B cell (primary cell): ENCODE results near the gene UBL3. TPM values are rescaled to one million over a fixed set of nuclear protein-coding genes. Genes with fewer than 3 reads are reported as not detected.

Source experiments
- ATAC-seq: fragments of 200-7000 bp; cut with Tn5 transposase; one replicate; pipeline ENCODE4 v1.10.0; 2021; ENCODE audit warnings: low read depth, mild to moderate bottlenecking, moderate number of reproducible peaks, moderate library complexity
- CTCF ChIA-PET: fragments of 350-600 bp; sonication (Branson Sonifier 250); formaldehyde crosslinking; loops from one replicate; lab custom pipeline; 2021; ENCODE audit warnings: antibody characterized with exemption, inconsistent platforms; lab: Charles Lee
- POLR2A ChIA-PET: fragments of 350-600 bp; sonication (Branson Sonifier 250); formaldehyde crosslinking; loops from one replicate; lab custom pipeline; 2021; ENCODE audit warnings: antibody characterized with exemption; lab: Charles Lee
- DNase-seq: peaks from one replicate; pipeline ENCODE4 v3.0.0; 2013
- H2AFZ ChIP-seq: 2 replicates; pipeline ENCODE4 v1.6.1; 2012; ENCODE audit warnings: mild to moderate bottlenecking, low read depth, low read length; ENCODE audit not compliant: insufficient read depth, poor library complexity, severe bottlenecking
- H3K27ac ChIP-seq, 2 donors: 1 replicate in 1 of 2; 2 replicates in 1 of 2; pipeline ENCODE4 v1.5.1; 2012 to 2013; ENCODE audit warnings: low read length in 2 of 2, mild to moderate bottlenecking in 2 of 2, moderate library complexity in 1 of 2
- H3K27me3 ChIP-seq, 4 experiments: fragments of 200-600 bp in 1 of 4; sonication (generic) in 1 of 4; replicated peaks in 1 of 4; 1 replicate in 2 of 4; 2 replicates in 2 of 4; pipeline versions ENCODE4 v1.6.1 to v1.7.0; 2013 to 2016; ENCODE audit warnings: low read length in 3 of 4, mild to moderate bottlenecking in 2 of 4, mixed read lengths in 1 of 4, moderate library complexity in 1 of 4; ENCODE audit not compliant: insufficient read depth in 4 of 4, control insufficient read depth in 3 of 4; ENCODE audit errors: control extremely low read depth in 1 of 4
- H3K36me3 ChIP-seq, 2 experiments: replicated peaks in 1 of 2; 1 replicate in 1 of 2; 2 replicates in 1 of 2; pipeline versions ENCODE4 v1.6.1 to v1.7.1; 2013; ENCODE audit warnings: low read length in 1 of 2; ENCODE audit not compliant: insufficient read depth in 2 of 2, control insufficient read depth in 1 of 2; ENCODE audit errors: control extremely low read depth in 1 of 2, extremely low read depth in 1 of 2
- H3K4me1 ChIP-seq, 2 donors: fragments of 200-600 bp in 1 of 2; sonication (generic) in 1 of 2; 1 replicate in 1 of 2; 2 replicates in 1 of 2; pipeline versions ENCODE4 v1.5.1 to v1.6.1; 2013 to 2017; ENCODE audit warnings: low read length in 2 of 2; ENCODE audit not compliant: control insufficient read depth in 2 of 2, insufficient read depth in 2 of 2
- H3K4me2 ChIP-seq: replicated peaks from 2 replicates; pipeline ENCODE3; 2012; ENCODE audit warnings: mild to moderate bottlenecking, low read depth, low read length; ENCODE audit not compliant: poor library complexity, severe bottlenecking
- H3K4me3 ChIP-seq, 5 experiments: fragments of 200-600 bp in 1 of 5; sonication (generic) in 1 of 5; 1 replicate in 3 of 5; 2 replicates in 2 of 5; pipeline versions ENCODE4 v1.5.1 to v1.7.0; 2011 to 2016; ENCODE audit warnings: low read length in 4 of 5, mild to moderate bottlenecking in 4 of 5, low read depth in 2 of 5, control low read depth in 1 of 5, moderate library complexity in 1 of 5; ENCODE audit not compliant: insufficient read depth in 1 of 5; ENCODE audit errors: control extremely low read depth in 1 of 5, extremely low read depth in 1 of 5
- H3K79me2 ChIP-seq: fragments of 200-600 bp; sonication (generic); one replicate; pipeline ENCODE4 v1.6.0; 2016; ENCODE audit warnings: low read length; ENCODE audit not compliant: control insufficient read depth, insufficient read depth
- H3K9ac ChIP-seq: fragments of 200-600 bp; sonication (generic); 2 replicates; pipeline ENCODE4 v1.6.1; 2017; ENCODE audit warnings: mild to moderate bottlenecking, low read length, moderate library complexity
- H3K9me3 ChIP-seq, 3 donors: one replicate each; pipeline versions ENCODE4 v1.6.1 to v1.7.1; 2013; ENCODE audit warnings: low read length in 2 of 3; ENCODE audit not compliant: control insufficient read depth in 2 of 3, insufficient read depth in 1 of 3; ENCODE audit errors: control extremely low read depth in 1 of 3
- H4K20me1 ChIP-seq: 2 replicates; pipeline ENCODE4 v1.6.0; 2012; ENCODE audit warnings: mild to moderate bottlenecking, low read length; ENCODE audit not compliant: insufficient read depth, control insufficient read depth, poor library complexity, severe bottlenecking
- H3K27ac Mint-ChIP-seq: one replicate; pipeline ENCODE4 v1.8.0; 2021; ENCODE audit warnings: mixed read lengths
- H3K27me3 Mint-ChIP-seq: one replicate; pipeline ENCODE4 v1.8.0; 2021; ENCODE audit warnings: mixed read lengths
- H3K4me1 Mint-ChIP-seq: one replicate; pipeline ENCODE4 v1.8.0; 2021; ENCODE audit warnings: mixed read lengths
- H3K4me3 Mint-ChIP-seq: one replicate; pipeline ENCODE4 v1.8.0; 2021; ENCODE audit warnings: mixed read lengths
- H3K9me3 Mint-ChIP-seq: one replicate; pipeline ENCODE4 v1.8.0; 2022; ENCODE audit warnings: mixed read lengths; ENCODE audit not compliant: insufficient read depth
- EZH2 ChIP-seq: IDR thresholded peaks from 2 replicates; pipeline ENCODE4 v1.6.1; 2012; ENCODE audit warnings: borderline replicate concordance, low read depth, mild to moderate bottlenecking, moderate library complexity, low read length; ENCODE audit not compliant: insufficient read depth, poor library complexity, severe bottlenecking
- WGBS: methylation state at CpG from one replicate; pipeline ENCODE4 v1.1.5; 2013; ENCODE audit warnings: missing lambda C conversion rate; ENCODE audit not compliant: insufficient coverage; 5-methylcytosine and 5-hydroxymethylcytosine counted together
- intact Hi-C: fragments of 100-400 bp; cut with micrococcal nuclease; formaldehyde crosslinking; loops from one replicate; pipeline ENCODE4 v1.10.0; 2022
- polyA plus RNA-seq: library from polyadenylated mRNA; depleted of rRNA; stranded (reverse); fragments of >200 nt; gene quantifications from 2 replicates; pipeline ENCODE4 v1.2.3, GENCODE V29; 2012
- total RNA-seq, 2 donors: library from RNA; stranded (reverse); fragments of 120-200 nt in 1 of 2; gene quantifications; 1 replicate in 1 of 2; 2 replicates in 1 of 2; pipeline versions ENCODE4 v1.2.3 to v1.2.4, GENCODE V29; 2013 to 2022
- TF ChIP-seq, protein P1 (sequence below): fragments of 200-600 bp; IDR thresholded peaks from one replicate; pipeline ENCODE4 v1.8.0; 2022; ENCODE audit warnings: antibody characterized with exemption, mild to moderate bottlenecking

The UBL3 gene
- total and polyA plus RNA-seq, 2 donors (not counting 1 experiment from before 2014, with no cell fraction given): 7.3 to 27.9 TPM

DNA sequence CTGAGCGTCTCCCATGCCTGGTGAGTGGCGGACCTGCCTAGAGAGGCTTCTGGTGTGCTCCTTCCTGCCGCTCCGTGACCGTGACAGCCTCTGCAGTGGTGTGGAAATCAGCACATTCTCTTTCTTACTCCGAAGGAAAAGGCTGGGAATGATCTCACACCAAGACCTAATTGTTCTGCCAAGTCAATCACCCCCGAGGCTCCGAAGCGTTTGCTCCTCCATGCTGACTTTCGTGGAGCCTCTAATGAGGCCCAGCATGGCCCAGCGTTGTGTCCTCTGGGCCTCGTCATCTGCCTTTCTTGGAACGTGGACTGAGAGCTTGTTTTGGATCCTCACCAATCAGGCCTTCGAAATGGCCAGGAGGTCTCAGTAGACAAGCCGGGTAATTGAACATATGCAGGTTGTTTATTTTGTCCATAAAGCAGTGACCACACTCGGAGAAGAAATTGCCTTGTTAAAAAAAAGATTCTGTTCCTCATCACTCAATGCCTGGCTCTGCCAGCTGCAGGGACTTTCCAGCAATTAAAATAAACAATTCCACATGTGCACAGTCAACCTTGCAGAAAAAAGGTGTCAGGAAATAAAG is 107.1 kb downstream of the UBL3 start:
- no peak for DNase-seq
- no peak for ATAC-seq
- H3K4me1 ChIP-seq: peaks cover 0 to 3% of the 10 kb centered on the region in 2 donors
- no peak overlapping the region for H3K9ac ChIP-seq
- H3K9me3 ChIP-seq: no peaks in the 10 kb centered on the region
- TF ChIP-seq, protein P1, sequence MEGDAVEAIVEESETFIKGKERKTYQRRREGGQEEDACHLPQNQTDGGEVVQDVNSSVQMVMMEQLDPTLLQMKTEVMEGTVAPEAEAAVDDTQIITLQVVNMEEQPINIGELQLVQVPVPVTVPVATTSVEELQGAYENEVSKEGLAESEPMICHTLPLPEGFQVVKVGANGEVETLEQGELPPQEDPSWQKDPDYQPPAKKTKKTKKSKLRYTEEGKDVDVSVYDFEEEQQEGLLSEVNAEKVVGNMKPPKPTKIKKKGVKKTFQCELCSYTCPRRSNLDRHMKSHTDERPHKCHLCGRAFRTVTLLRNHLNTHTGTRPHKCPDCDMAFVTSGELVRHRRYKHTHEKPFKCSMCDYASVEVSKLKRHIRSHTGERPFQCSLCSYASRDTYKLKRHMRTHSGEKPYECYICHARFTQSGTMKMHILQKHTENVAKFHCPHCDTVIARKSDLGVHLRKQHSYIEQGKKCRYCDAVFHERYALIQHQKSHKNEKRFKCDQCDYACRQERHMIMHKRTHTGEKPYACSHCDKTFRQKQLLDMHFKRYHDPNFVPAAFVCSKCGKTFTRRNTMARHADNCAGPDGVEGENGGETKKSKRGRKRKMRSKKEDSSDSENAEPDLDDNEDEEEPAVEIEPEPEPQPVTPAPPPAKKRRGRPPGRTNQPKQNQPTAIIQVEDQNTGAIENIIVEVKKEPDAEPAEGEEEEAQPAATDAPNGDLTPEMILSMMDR: no peak
- no peak for TF ChIP-seq EZH2
- Mint-ChIP-seq H3K4me3 (no peak overlapping the region), H3K27ac (no peak overlapping the region), H3K27me3 (peaks cover 12% of the 10 kb centered on the region), H3K9me3 (no peaks in the 10 kb centered on the region), H3K4me1 (peaks cover 10% of the 10 kb centered on the region)
- POLR2A ChIA-PET: no interaction called here
- 85% methylated on average over 14 of the region's 16 CpGs for WGBS
- no peaks in the 10 kb centered on the region for H3K36me3 ChIP-seq
- no peaks in the 10 kb centered on the region for H3K79me2 ChIP-seq
- peaks cover 0 to 2% (median 1%) of the 10 kb centered on the region in 4 experiments for H3K27me3 ChIP-seq
- no peaks in the 10 kb centered on the region for H4K20me1 ChIP-seq
- no peak overlapping the region for H3K27ac ChIP-seq
- intact Hi-C loops: no loop called here
- H3K4me2 ChIP-seq: no peak overlapping the region
- H3K4me3 ChIP-seq: no peak overlapping the region
- no peak overlapping the region for H2AFZ ChIP-seq
- CTCF ChIA-PET: no interaction called here

DNA sequence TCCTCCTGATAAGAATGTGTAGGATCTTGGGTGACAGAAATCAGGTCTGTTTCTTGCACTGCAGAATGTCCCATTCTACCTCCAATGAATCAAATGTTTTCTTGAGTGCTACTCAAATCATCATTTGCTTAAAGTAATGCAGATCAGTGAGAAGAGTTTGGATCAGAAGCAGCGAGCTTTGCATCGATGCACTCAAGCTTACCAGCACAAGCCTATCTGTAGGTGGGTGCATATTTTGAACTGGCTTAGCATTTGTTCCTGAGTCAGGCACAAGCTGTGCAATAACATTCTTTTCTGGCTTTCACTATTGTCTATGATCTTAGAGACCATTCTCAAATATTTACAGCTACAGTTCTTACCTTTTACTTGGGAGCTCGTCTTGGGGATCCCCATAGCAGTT is 109.5 kb downstream of the UBL3 start:
- ATAC-seq (no peak), DNase-seq (no peak)
- no peaks in the 10 kb centered on the region for H3K36me3 ChIP-seq
- no peak overlapping the region for H2AFZ ChIP-seq
- 100% methylated on average over 2 of the region's 3 CpGs for WGBS
- Mint-ChIP-seq H3K9me3 (no peaks in the 10 kb centered on the region), H3K4me1 (peaks cover 10% of the 10 kb centered on the region), H3K4me3 (no peak overlapping the region), H3K27me3 (peaks cover 11% of the 10 kb centered on the region), H3K27ac (no peak overlapping the region)
- H3K4me3 ChIP-seq: no peak overlapping the region
- ChIA-PET CTCF (no interaction called here), POLR2A (no interaction called here)
- H3K27me3 ChIP-seq: peaks cover 0 to 2% (median 1%) of the 10 kb centered on the region in 4 experiments
- no peaks in the 10 kb centered on the region for H3K9me3 ChIP-seq
- no peak overlapping the region for H3K27ac ChIP-seq
- peaks cover 0 to 3% of the 10 kb centered on the region in 2 donors for H3K4me1 ChIP-seq
- no peak overlapping the region for H3K4me2 ChIP-seq
- H4K20me1 ChIP-seq: no peaks in the 10 kb centered on the region
- TF ChIP-seq, protein P1: no peak
- no peak for TF ChIP-seq EZH2
- intact Hi-C loops: no loop called here
- H3K79me2 ChIP-seq: no peaks in the 10 kb centered on the region
- H3K9ac ChIP-seq: no peak overlapping the region
